Measurements from ENCODE around the gene NKX2-1.
"Not testable (repeated sequence)": the region's sequence is repeated elsewhere in the genome, so short reads cannot be mapped to it uniquely, and the experiment has no call there.

Gene NKX2-1

GRCh38 chr14:36519431-36520321, at the start of gene NKX2-1:
NKX2-1 (minus strand) TSS chr14:36520232; CDS start chr14:36520129, 103 bp downstream.
- no peak for DNase-seq

- peak; percentile 18 to 24 for DNase-seq
Observed at GRCh38 chr14:36556811-36557433, 36.9 kb upstream of the NKX2-1 start.

GRCh38 chr14:36555998-36556743, 36.1 kb upstream of the NKX2-1 start:
- DNase-seq, result no peak

DNA sequence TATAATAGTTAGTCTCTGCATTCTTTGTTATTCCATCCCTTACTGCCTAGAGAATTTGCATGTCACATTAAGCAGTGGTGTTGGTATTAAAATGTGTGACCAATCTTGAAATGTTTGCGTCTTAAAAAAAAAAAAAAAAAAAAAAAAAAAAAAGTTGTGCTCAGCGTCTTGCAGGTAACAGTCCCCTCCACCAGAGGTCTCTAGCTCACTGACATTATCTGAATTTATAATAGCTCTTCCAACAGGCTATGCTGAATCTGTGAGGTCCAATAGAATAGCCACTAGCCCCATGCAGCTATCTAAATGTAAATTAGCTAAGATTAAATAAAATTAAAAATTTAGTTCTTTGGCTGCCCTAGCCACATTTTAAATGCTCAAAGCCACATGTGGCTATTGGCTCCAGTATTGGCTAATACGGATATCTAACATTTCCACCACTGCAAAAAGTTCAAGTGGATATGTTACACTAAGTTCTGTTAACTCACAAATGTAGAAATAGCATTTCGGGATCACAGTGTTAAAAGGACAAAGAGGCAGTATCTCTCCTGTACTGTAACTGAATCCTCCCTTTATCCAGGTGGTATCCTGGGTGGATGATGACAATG, 33.7 kb upstream of the NKX2-1 start:
- no peak for DNase-seq

DNA sequence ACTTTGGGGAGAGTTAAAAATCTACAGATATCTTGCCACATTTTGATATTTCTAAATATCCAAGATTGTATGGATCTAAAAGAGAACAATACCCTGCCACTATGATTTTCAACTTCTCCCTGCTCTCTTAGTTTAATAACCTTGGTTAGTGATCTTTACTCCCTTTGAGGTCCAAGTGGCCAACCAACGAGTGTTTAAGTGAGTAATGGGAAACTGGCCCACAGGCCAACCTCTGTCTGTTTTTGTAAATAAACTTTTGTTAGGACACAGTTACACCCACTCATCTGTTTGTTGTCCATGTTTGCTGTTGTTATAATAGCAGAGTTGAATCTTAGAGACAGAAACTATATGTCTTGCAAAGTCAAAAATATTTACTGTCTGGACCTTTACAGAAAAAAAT, 30.9 kb upstream of the NKX2-1 start:
- no peak for DNase-seq

DNA sequence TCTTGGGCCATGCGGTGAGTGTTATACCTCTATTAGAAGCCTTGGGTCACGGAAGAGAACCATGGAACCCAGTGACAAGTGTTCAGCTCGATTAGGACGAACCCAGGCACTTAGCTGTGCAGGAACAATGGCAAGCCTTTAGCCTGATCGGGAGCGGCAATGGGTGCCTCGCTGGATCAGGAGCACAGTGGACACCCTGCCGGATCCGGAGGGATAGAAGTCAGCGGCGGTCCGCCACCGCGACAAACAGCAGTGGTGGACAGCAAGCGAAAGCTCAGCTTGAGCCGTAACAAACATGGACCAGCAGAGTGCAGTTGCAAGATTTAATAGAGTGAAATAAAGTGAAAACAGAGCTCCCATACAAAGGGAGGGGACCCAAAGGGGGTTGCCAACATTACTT, 24.2 kb upstream of the NKX2-1 start:
- DNase-seq, result not testable (repeated sequence)

GRCh38 chr14:36538051-36538450, 18.0 kb upstream of the NKX2-1 start:
- DNase-seq, result no peak

DNA sequence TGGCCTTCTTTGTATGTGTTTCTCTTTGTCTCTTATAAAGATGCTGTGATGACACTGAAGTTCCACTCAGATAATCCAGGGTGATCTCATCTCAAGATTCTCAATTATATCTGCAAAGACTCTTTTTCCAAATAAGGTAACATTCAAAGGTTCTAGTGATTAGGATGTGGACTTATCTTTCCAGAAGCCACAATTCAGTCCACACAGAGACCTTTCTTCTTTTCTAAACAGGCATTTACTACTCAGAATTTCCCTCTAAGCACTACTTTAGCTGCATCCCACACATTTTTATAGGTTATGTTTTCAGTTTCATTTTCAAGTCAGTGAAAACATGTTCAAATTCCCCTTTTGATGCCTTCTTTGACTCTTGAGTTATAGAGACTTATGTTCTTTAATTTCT, 9.0 kb upstream of the NKX2-1 start:
- DNase-seq, result no peak

- DNase-seq, result no peak
Observed at GRCh38 chr14:36525746-36526099, 5.7 kb upstream of the NKX2-1 start.

DNA sequence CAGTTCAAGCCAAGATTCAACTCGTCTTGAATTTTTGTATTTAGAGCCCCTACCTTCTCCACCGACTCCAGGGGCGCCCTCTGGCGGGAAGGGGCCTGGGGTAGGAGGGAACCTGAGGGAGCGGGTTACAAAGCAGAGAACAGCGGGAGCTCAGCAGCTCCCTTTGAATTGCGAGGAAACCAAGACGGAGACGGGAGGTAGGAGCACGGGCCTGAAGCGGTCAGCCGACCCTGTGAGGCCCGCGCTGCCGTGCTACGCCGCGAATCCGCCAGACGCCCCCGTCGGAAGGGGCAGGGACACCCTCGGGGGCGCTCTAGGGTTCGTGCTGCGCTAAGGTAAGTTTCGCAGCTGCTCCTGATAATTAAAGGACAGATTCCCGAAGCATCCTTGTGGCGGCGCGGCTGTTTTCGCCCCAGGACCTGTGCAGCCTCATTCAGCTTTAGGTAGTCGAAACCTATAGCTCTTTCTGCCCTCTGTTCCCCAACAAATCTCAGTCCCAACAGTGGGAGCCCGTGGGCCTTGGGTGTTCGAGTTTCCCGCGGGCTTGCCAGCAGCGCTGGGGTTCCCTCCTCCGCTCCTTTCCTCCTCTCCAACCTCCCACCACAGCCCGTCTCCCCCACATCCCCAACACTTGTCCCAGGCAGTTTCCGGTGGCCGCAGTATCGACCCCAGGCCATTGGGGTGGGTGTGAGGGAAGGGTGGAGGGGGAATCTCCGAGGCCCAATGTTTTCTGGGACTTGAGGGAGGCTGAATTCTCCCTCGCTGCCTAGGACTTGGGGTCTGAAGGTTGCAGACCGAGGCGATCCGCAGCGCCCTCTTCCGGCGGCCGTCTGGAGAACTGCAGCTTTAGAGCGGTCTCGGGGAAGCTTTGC, 5.1 kb upstream of the NKX2-1 start:
- DNase-seq, result no peak

- DNase-seq, result no peak
Observed at GRCh38 chr14:36524220-36524837, 4.3 kb upstream of the NKX2-1 start.

DNA sequence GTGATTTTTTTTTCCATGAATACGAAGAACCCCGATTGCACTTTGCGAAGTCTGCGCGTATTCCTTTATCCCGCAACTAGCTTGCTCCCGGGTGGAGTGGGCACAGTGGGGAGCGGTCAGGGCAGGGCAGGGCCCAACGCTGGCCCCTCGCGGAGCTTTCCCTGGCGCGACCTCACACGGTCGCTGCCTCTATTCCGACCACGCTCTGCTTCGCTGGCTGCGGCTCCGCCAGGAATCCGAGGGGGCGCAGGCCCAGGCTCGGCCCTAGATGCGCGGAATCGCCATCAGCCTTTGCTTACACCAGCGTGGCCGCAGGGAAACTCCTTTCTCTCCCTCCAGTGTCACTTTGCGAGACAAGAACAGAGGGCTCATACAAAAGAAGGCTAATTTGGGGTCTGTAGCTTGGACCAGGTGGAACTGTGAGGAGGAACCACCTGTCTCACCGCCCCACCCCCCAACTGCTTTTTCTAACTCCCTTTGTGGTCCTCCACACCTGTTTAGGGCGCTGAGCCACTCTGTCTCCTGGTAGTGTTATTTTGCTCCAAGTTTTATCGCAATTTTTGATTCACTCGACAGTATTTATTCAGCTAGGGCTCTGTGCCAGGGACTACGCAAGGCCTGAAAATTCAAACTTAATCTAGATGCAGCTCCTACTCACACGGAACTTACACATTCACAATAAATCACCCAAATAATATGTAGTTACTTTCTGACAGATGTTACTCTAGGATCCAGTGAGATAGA, 3.1 kb upstream of the NKX2-1 start:
- DNase-seq, result no peak

- no peak for DNase-seq
Observed at GRCh38 chr14:36522347-36522971, 2.4 kb upstream of the NKX2-1 start.

- DNase-seq, result no peak
Observed at GRCh38 chr14:36521598-36522345, 1.7 kb upstream of the NKX2-1 start.

- DNase-seq, result no peak
Observed at GRCh38 chr14:36520601-36521525, 831 bp upstream of the NKX2-1 start.

DNA sequence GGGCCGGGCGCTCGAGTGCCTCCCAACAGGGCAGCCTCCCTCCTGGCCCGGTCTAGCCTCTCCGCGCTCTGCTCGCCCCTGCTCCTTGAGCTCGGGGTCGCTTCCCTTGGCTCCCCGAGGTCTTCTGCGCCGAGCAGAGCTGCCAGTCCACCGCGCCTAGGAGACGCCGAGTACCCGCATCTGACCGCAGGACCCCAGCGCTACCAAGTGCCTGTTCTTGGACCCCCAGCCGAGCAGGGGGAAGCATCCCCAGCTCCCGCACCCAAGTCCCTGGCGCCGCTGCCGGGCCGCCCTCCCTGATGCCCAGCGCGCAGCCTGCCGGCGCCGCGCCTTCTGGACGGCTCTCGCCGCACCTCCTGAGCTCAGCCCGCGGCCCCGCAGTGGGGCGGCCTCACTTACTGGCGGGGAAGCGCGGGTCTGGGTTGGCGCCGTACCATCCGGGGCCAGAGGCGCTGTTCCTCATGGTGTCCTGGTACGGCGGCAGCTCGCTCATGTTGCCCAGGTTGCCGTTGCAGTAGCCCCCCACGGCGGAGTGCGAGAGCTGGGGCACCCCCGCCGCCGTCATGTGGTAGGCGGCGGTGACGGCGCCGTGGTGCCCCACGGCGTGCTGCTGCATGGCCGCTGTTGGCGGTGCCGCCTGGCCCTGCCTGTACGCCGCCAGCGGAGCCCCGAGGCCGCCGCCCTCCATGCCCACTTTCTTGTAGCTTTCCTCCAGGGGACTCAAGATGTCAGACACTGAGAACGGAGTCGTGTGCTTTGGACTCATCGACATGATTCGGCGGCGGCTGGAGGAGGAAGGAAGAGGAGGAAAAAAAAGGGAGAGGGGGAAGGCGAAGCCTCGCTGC, 1.2 kb downstream of the NKX2-1 start:
- DNase-seq, result no peak

DNA sequence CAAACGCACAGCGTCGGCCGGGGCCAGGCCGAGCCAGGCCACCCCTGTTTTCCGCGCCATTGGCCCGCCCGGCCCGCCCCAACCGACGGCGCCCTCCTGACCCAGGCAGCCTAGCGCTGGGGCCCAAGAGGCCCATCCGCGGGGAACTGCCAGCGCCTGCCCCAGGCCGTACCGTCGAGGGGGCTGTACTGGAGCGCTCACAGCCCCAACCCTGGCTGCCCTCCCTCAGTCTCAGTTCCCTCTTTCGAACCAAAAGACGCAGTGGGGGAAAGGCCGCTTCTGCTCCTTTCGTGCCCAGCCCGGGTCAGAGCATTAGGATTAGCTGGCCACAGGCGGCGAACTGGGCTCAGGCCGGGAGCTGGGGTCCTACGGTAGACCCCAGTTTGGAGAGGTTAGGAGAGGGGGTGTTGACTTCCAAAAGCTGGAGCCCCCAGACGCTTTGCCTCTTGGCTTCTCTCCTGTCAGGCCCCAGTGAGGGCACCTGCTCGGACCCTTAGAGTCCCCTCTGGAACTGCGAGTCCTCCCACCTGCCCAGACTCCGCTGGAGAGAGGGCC, 1.9 kb downstream of the NKX2-1 start:
- DNase-seq, result no peak
